Measurements from ENCODE around the gene ZFC3H1. TPM values are rescaled to one million over a fixed set of nuclear protein-coding genes. Genes with fewer than 3 reads are reported as not detected.

The ZFC3H1 gene
- total and polyA plus RNA-seq, 9 of the 15 experiments (the other 6 are each of a cell fraction or from before 2014, with no cell fraction given), result 14.8 to 80.5 (median 22.1) TPM

DNA sequence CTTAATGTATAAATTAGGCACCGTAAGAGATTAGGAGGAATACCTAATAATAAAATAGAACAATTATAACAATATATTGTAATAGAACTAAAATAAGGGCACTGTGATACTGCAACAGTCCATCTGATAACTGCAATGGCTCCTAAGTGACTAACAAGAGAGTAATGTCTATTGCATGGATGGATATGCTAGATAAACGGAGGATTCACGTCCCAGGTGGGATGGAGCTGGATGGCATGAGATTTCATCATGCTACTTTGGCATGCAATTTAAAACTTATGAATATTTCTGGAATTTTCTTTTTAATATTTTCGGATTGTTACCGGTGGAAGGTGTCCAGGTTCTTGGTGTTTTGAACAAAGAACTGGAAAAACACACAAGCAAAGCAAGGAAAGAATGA, 20.0 kb upstream of the ZFC3H1 start (continued):
- 0 out of 2 replicates have a peak, but pooled peaks have one; percentile 26 for TF ChIP-seq JUN (IDR thresholded peaks at IDR 0.05; ENCODE audit: borderline replicate concordance, low read depth, low read length)
- no peak for TF ChIP-seq JUN (CRISPR knock-in tag; IDR thresholded peaks at IDR 0.05; ENCODE audit: borderline replicate concordance)
- TF ChIP-seq CBFB (CRISPR knock-in tag; IDR thresholded peaks at IDR 0.05), result no peak
- peak; percentile 82 for TF ChIP-seq CEBPG (CRISPR knock-in tag; IDR thresholded peaks at IDR 0.05)
- TF ChIP-seq CEBPG (tag; conservative IDR thresholded peaks at IDR 0.05 in 1 of 2, IDR thresholded peaks at IDR 0.05 in 1 of 2), result peak in 1 of 2 experiments; percentile 83; a peak in 2 of 4 replicates
- peak; percentile 93 for TF ChIP-seq TRIM24 (IDR thresholded peaks at IDR 0.05)
- peak; percentile 54; the same call in 1 of the 2 replicates for TF ChIP-seq ZEB2 (IDR thresholded peaks at IDR 0.05)
- TF ChIP-seq ZNF696 (CRISPR knock-in tag; conservative IDR thresholded peaks at IDR 0.05), result no peak
- no peak for TF ChIP-seq PRPF4 (IDR thresholded peaks at IDR 0.05; ENCODE audit: insufficient read depth, low read depth, low read length, poor library complexity, severe bottlenecking)

- no TSS peak for BruUV-seq (replicated peaks)
- no peaks in the 10 kb centered on the region for H3K36me3 ChIP-seq (ENCODE audit: control insufficient read depth, insufficient read depth, low read length)
- no peaks in the 10 kb centered on the region for H3K9me3 ChIP-seq (replicated peaks; ENCODE audit: control insufficient read depth, insufficient read depth, low read depth, low read length)
- TF ChIP-seq C11orf30 (IDR thresholded peaks at IDR 0.05; ENCODE audit: low read depth) (peak; percentile 52; the same call in 1 of the 2 replicates), ATF3 (IDR thresholded peaks at IDR 0.05) (peak; percentile 68), ATF3 (CRISPR knock-in tag; conservative IDR thresholded peaks at IDR 0.05) (no peak), NFE2 (IDR thresholded peaks at IDR 0.05; ENCODE audit: low read depth) (peak; percentile 46), SMARCA4 (IDR thresholded peaks at IDR 0.05) (0 out of 2 replicates have a peak, but pooled peaks have one; percentile 30), EHMT2 (IDR thresholded peaks at IDR 0.05) (0 out of 2 replicates have a peak, but pooled peaks have one; percentile 13), DPF2 (IDR thresholded peaks at IDR 0.05) (0 out of 2 replicates have a peak, but pooled peaks have one; percentile 10), MEIS2 (IDR thresholded peaks at IDR 0.05; ENCODE audit: partially characterized antibody) (peak; percentile 25), ZNF398 (CRISPR knock-in tag; IDR thresholded peaks at IDR 0.05) (no peak), ZNF316 (IDR thresholded peaks at IDR 0.05) (peak; percentile 47; the same call in 1 of the 2 replicates), FOSL1 (tag; conservative IDR thresholded peaks at IDR 0.05) (0 out of 2 replicates have a peak, but pooled peaks have one; percentile 32), RBM15 (IDR thresholded peaks at IDR 0.05; ENCODE audit: insufficient read depth, low read length) (no peak)
- H4K20me1 ChIP-seq (replicated peaks; ENCODE audit: control insufficient read depth, insufficient read depth, low read length), result no peaks in the 10 kb centered on the region
- intact Hi-C loops (cut with micrococcal nuclease), result no loop called here
- ChIA-PET POLR2A (interaction anchor here (0.5 to 0.9 kb wide), 2 partner anchors 19 to 1632 kb away, joined by 3 to 6 read pairs; partner anchors contain the start of gene ZFC3H1), CTCF (ENCODE audit: low intra/inter-chr PET ratio) (no interaction called here)
- ATAC-seq (no peak), FAIRE-seq (no peak), DNase-seq (ENCODE audit: extremely low read depth in 1 of 4, low spot score in 3 of 4) (peak in 1 of 4 experiments; percentile 28)
- H3K27ac ChIP-seq (ENCODE audit: extremely low read depth, low read depth, low read length), result no peak overlapping the region
- no peak overlapping the region for H3K4me3 ChIP-seq
- in situ Hi-C loops (cut with MboI), result no loop called here
- H3K4me1 ChIP-seq (replicated peaks in 1 of 2; ENCODE audit: control insufficient read depth in 2 of 2, insufficient read depth in 2 of 2, low read length in 2 of 2), result peaks cover 2 to 6% of the 10 kb centered on the region in 2 experiments; a peak in 1 of 5 replicates
- H3K4me2 ChIP-seq (ENCODE audit: insufficient read depth, low read length), result no peak overlapping the region
- no peaks in the 10 kb centered on the region for H3K27me3 ChIP-seq (ENCODE audit: control insufficient read depth in 2 of 2, insufficient read depth in 2 of 2, low read length in 2 of 2)
- no peak overlapping the region for H3K9ac ChIP-seq (ENCODE audit: insufficient read depth in 1 of 2, low read depth in 2 of 2, low read length in 2 of 2)
- WGBS (ENCODE audit: insufficient coverage, low coverage, missing lambda C conversion rate), result 50% methylated on average over 1 of the region's 1 CpG
- peaks cover 10% of the 10 kb centered on the region; the same call in 2 of the 3 replicates for H3K79me2 ChIP-seq (ENCODE audit: control insufficient read depth, insufficient read depth, low read length)
- H3K9me1 ChIP-seq (ENCODE audit: control insufficient read depth, insufficient read depth, low read length), result no peaks in the 10 kb centered on the region
- 0 out of 2 replicates have a peak overlapping the region, but pooled peaks have one; percentile 3 for H2AFZ ChIP-seq (ENCODE audit: low read depth, low read length)
Measured at GRCh38 chr12:71682466-71682865, 18.8 kb upstream of the ZFC3H1 start.

Data from K562 (cell line).